ENCODE results near the gene GM2A.

GM2A gene

DNA sequence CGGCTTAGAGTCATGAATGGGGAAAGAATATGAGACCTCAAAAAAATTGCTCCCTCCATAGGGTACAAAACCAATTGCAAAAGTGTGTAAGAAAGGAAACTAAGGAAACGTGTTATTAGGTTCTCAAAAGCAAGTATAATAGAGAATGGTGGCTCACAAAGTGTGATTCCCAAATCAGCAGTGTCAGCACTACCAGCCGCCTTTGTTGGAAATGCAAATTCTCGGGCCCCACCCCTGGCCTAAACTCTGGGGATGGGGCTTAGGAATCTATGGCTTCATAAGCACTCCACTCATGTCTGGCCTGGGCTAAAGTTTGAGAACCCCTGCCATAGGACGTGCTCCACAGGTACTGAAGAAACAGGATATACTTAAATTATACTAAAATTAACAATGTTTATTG lies 27.5 kb upstream of the GM2A start:
- TF ChIP-seq, protein P1, sequence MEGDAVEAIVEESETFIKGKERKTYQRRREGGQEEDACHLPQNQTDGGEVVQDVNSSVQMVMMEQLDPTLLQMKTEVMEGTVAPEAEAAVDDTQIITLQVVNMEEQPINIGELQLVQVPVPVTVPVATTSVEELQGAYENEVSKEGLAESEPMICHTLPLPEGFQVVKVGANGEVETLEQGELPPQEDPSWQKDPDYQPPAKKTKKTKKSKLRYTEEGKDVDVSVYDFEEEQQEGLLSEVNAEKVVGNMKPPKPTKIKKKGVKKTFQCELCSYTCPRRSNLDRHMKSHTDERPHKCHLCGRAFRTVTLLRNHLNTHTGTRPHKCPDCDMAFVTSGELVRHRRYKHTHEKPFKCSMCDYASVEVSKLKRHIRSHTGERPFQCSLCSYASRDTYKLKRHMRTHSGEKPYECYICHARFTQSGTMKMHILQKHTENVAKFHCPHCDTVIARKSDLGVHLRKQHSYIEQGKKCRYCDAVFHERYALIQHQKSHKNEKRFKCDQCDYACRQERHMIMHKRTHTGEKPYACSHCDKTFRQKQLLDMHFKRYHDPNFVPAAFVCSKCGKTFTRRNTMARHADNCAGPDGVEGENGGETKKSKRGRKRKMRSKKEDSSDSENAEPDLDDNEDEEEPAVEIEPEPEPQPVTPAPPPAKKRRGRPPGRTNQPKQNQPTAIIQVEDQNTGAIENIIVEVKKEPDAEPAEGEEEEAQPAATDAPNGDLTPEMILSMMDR (conservative IDR thresholded peaks at IDR 0.05; ENCODE audit: low read length): no peak
- H3K4me3 ChIP-seq (ENCODE audit: low read length): no peak overlapping the region
- DNase-seq (ENCODE audit: low read depth): no peak

DNA sequence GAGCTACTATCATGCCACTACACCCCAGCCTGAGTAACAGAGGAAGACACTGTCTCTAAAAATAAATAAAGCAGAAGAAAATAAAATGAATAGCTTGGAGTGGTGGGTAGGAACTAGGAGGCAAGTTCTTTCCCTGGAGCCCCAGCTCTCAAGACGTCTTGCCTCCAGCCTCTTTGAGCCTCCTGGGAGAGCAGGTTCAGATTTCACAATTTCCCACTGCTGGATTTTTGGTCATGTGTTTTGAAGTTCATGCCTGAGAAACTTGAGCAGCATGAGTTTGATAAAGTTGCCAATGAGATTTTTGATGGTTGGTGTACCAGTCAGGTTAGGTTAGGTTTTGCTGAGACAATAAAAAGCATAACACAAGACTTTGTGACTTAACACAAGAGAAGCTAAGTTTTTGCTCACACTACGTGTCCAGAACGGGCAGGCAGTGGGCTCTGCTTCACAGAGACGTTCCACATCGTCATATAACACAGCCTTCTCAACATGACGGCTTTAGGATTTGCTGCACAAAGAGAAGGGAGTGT lies 25.0 kb upstream of the GM2A start:
- DNase-seq (ENCODE audit: low read depth): no peak
- TF ChIP-seq, protein P1 (conservative IDR thresholded peaks at IDR 0.05; ENCODE audit: low read length): no peak
- H3K4me3 ChIP-seq (ENCODE audit: low read length): no peak overlapping the region

DNA sequence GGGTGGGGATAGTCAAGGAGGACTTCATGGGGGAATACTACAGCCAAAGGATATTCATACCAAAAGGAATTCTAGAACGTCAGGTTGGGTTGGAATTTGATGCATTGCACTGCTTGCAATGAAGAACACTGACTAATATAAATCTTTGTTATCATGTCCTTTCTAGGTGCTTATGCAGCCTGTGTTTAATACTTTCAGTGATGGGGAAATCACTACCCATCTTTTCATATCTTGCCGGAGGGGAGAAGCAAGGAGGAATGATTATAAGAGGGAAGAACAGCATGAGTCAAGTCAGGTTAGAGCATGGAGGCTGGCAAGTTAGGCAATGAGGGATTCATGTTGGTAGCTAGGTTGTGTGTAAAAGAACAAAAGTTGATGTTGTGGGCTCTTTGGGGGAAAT lies 24.0 kb upstream of the GM2A start:
- no peak overlapping the region for H3K4me3 ChIP-seq (ENCODE audit: low read length)
- TF ChIP-seq, protein P1 (conservative IDR thresholded peaks at IDR 0.05; ENCODE audit: low read length): no peak

DNA sequence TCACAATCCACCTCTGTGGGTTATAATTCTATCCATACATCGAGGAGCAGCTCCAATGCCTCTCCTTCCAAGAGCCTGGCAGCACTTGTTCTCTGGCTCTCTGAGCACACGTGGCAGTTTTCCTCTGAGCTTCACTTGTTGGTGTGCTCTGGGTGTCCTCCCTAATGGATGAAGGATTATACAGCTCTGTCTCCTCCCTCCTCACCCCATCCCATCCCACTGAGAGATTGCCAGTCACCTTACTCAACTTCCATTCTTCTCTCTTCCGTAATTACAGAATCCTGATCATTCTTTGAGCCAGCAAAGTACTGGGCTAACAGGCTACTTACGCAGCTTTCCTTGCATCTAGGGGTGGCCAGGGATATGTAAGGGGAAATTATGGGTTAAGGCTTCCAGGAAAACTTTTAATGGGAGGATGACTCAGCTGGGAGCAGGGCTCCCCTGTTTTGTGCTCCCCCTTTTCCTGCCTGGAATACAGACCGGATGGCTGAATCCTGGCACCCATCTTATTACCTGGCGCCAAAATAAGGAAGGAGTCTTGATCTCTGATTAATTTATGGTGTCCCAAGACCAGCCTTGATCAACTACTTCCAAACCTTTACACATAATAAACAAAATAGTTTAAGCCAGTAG lies 22.8 kb upstream of the GM2A start:
- TF ChIP-seq, protein P1 (conservative IDR thresholded peaks at IDR 0.05; ENCODE audit: low read length): no peak
- DNase-seq (ENCODE audit: low read depth): no peak
- H3K4me3 ChIP-seq (ENCODE audit: low read length): no peak overlapping the region

More for the DNA sequence above, 24.0 kb upstream of the GM2A start:
- no peak for DNase-seq (ENCODE audit: low read depth)

DNA sequence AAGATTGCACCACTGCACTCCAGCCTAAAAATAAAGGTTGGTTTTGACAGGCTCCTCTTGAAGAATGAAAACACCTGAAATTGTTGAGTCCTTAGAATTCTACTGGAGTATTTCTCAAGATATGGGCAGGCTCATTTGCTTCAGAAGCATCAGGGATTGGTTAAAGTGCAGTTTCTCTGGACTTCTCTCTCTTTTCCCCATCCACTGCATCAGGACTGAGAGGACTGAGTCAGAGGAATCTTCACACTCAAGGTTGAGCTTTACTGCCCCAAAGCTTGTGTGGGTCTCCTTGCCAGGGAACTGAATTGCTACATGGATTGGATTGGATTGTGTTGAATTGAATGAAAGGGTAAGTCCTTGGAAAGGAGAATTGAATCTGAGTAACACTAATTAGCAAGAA lies 21.6 kb upstream of the GM2A start:
- no peak for DNase-seq (ENCODE audit: low read depth)
- TF ChIP-seq, protein P1 (conservative IDR thresholded peaks at IDR 0.05; ENCODE audit: low read length): no peak
- no peak overlapping the region for H3K4me3 ChIP-seq (ENCODE audit: low read length)

DNA sequence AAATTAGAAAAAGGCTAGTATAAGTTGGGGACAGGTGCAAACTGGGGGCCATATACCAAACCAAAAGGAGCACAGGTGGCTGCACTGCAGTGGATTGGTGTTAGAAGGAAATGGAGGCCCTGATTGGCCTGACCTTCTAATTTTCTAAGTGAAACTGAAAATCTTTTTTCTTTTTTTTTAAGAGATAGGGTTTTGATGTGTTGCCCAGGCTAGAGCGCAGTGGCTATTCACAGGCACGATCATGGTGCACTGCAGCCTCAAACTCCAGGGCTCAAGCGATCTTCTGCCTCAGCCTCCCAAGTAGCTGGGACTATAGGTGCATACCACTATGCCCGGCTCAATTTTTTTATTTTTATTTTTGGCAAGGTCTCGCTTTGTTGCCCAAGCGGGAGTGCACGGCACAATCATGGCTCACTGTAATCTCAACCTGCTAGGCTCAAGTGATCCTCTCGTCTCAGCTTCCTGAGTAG lies 19.3 kb upstream of the GM2A start:
- H3K4me3 ChIP-seq (ENCODE audit: low read length): no peak overlapping the region
- TF ChIP-seq, protein P1 (conservative IDR thresholded peaks at IDR 0.05; ENCODE audit: low read length): no peak
- DNase-seq (ENCODE audit: low read depth): no peak

All from AG10803 (cell line).